Measurements from ENCODE around the gene LNP1.

DNA sequence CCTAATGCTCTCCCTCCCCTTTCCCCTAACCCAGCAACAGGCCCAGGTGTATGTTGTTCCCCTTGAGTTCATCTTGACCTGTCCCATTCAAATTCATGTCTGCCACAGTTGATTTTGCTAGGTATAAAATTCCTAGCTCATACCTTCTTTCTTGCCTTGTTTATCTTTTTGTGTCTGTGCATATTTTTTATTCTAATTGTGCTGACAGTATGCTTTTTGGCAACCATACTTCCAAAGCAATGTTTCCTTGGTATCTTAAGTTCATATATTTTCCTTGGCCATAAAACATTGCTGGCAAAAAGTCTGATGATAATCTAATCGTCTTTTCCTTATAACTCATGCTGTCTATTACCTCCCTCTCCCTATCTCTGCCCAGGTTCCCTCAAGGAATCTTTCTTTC, 15.5 kb downstream of the LNP1 start:
- TF ChIP-seq, protein P1, sequence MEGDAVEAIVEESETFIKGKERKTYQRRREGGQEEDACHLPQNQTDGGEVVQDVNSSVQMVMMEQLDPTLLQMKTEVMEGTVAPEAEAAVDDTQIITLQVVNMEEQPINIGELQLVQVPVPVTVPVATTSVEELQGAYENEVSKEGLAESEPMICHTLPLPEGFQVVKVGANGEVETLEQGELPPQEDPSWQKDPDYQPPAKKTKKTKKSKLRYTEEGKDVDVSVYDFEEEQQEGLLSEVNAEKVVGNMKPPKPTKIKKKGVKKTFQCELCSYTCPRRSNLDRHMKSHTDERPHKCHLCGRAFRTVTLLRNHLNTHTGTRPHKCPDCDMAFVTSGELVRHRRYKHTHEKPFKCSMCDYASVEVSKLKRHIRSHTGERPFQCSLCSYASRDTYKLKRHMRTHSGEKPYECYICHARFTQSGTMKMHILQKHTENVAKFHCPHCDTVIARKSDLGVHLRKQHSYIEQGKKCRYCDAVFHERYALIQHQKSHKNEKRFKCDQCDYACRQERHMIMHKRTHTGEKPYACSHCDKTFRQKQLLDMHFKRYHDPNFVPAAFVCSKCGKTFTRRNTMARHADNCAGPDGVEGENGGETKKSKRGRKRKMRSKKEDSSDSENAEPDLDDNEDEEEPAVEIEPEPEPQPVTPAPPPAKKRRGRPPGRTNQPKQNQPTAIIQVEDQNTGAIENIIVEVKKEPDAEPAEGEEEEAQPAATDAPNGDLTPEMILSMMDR (IDR thresholded peaks at IDR 0.05 in 2 of 3, conservative IDR thresholded peaks at IDR 0.05 in 1 of 3; ENCODE audit: control insufficient read depth in 2 of 3, extremely low read depth in 1 of 3, insufficient read depth in 1 of 3, low read depth in 3 of 3, low read length in 3 of 3): no peak
- TF ChIP-seq MXI1 (IDR thresholded peaks at IDR 0.05; ENCODE audit: low read depth, low read length): no peak
- no peak for TF ChIP-seq CHD4 (IDR thresholded peaks at IDR 0.05)
